Measurements from ENCODE around the gene AEBP1. TPM values are rescaled to one million over a fixed set of nuclear protein-coding genes. Genes with fewer than 3 reads are reported as not detected.

Gene AEBP1
- total RNA-seq, 6 experiments from 2014 or later: 69.7 to 83.2 (median 76.4) TPM

DNA sequence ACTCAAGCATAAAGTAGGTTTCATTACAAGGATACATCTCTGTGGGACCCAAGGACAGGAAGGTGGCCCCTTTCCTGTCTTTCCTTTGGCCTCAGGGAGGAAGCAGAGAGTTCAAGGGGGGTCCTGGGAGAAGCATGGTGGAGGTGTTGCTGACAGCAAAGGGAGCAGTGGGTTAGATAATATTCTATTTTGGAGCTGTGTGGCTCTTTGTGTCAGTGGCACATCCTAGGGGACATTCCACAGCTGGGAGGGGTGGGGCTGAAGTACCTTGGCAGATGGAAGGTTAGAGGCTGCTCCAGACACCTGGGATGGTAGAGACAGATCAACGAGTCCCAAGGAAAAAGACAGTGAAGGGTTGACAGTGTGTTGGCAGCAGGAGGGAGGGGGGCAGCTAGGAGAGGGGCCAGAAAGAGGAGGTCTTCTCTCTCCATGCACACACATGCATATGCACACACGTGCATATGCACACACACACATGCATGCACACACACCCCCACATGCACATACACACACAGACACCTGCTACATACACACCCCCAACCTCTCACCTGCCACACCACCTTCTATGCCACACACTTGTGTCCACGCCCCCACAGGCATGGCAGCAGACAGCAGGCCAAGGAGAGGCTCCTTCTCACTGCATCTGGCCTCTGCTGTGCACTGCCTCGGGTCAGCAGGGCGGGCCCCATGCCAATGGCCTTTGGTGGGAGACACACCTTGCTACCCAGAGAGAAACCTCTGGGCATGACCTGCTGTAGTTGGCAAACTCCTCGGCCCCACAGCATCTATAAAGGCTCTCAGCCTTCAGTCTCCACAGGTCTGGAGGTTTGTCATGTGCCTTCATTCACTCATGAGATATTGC, 24.8 kb downstream of the AEBP1 start:
- Mint-ChIP-seq H3K36me3 (ENCODE audit: low read depth) (peaks cover 4% of the 10 kb centered on the region; the same call in 1 of the 2 replicates), H3K4me1 (ENCODE audit: low read depth) (peaks cover 26% of the 10 kb centered on the region)

DNA sequence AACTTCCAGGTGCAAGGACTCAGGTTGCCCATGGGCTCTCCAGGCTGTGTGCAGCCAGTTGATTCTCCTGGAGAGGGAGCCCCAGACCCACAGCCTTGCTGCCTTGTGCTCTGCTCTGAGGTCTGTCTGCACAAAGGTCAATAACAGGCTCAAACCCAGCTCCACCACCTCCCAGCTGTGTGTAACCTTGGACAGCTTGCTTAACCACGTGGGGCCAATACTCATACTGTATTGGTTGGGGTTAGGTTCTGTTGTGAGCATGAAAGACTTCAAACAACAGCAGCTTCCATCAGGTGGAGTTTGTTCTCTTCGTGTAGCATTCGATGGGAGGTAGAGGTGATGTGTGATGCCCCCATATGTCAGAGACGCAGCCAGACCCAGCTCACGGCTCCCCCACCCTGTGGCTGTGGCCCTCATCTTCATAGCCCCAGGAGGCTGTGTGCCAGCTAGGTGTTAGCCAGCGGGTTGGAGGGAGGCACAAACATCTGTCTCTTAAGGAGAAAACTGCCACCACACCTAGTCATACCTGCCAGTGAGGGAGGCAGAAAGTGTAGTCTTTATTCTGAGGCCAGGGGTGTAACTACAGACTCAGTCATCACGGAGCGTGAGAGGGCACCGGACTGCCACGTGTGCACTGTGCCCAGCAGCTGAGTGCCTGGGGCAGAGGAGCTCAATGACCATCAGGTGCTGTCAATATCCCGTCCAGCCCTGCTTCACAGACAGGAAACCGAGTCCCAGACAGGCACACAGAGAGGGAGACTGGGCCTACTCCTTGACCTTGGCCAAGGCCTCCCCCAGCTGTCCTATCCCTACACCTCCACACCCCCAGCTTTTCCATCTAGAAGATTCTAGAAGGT, 27.3 kb downstream of the AEBP1 start:
- no peak overlapping the region; the same call in 1 of the 2 replicates for H3K4me3 Mint-ChIP-seq
- H3K36me3 Mint-ChIP-seq (ENCODE audit: low read depth): peaks cover 4% of the 10 kb centered on the region; the same call in 1 of the 2 replicates
- TF ChIP-seq CTCF (IDR thresholded peaks at IDR 0.05): peak; percentile 53; the same call in 1 of the 2 replicates
- DNase-seq: no peak
- peaks cover 23% of the 10 kb centered on the region for H3K4me1 Mint-ChIP-seq (ENCODE audit: low read depth)
- no peak overlapping the region for H3K27ac Mint-ChIP-seq
- H3K27me3 Mint-ChIP-seq (ENCODE audit: insufficient read depth): peaks cover 1% of the 10 kb centered on the region
- H3K9me3 Mint-ChIP-seq: no peaks in the 10 kb centered on the region

More for the DNA sequence above, 24.8 kb downstream of the AEBP1 start:
- H3K4me3 Mint-ChIP-seq: no peak overlapping the region
- H3K27me3 Mint-ChIP-seq (ENCODE audit: insufficient read depth): peaks cover 1% of the 10 kb centered on the region
- no peak overlapping the region for H3K27ac Mint-ChIP-seq
- no peaks in the 10 kb centered on the region for H3K9me3 Mint-ChIP-seq
- TF ChIP-seq CTCF (IDR thresholded peaks at IDR 0.05): no peak
- DNase-seq: no peak

DNA sequence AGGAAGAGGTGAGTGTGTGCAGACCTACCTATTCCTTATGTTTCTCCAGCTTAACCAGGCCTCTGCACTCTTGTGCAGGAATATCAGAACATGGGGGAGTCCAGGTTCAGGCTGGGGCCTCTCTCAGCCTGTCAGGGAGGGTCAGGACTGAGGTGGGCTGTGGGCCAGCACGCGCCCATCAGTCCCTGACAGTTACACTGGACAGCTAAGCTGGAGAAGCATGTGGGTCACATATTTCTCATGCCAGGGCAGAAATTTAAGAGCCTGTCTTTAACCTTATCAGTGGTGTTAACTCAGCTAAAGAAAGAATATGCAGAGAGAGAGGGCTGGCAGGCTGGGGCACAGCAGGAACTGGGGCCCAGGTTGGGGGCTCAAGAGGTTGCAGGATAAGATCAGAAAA, 27.9 kb downstream of the AEBP1 start:
- Mint-ChIP-seq H3K27me3 (ENCODE audit: insufficient read depth) (peaks cover 1% of the 10 kb centered on the region), H3K36me3 (ENCODE audit: low read depth) (no peaks in the 10 kb centered on the region), H3K27ac (peak overlapping the region; percentile 39), H3K4me1 (ENCODE audit: low read depth) (peaks cover 27% of the 10 kb centered on the region), H3K4me3 (peak overlapping the region; percentile 62), H3K9me3 (no peaks in the 10 kb centered on the region)
- no peak for DNase-seq
- TF ChIP-seq CTCF (IDR thresholded peaks at IDR 0.05): no peak

GRCh38 chr7:44133295-44133694, 29.1 kb downstream of the AEBP1 start:
- no peaks in the 10 kb centered on the region; the same call in 1 of the 2 replicates for H3K27me3 Mint-ChIP-seq (ENCODE audit: insufficient read depth)
- no peak for DNase-seq
- H3K4me1 Mint-ChIP-seq (ENCODE audit: low read depth): peaks cover 27% of the 10 kb centered on the region
- no peak overlapping the region for H3K4me3 Mint-ChIP-seq
- no peaks in the 10 kb centered on the region for H3K9me3 Mint-ChIP-seq
- no peak for TF ChIP-seq CTCF (IDR thresholded peaks at IDR 0.05)
- H3K36me3 Mint-ChIP-seq (ENCODE audit: low read depth): no peaks in the 10 kb centered on the region
- no peak overlapping the region for H3K27ac Mint-ChIP-seq

DNA sequence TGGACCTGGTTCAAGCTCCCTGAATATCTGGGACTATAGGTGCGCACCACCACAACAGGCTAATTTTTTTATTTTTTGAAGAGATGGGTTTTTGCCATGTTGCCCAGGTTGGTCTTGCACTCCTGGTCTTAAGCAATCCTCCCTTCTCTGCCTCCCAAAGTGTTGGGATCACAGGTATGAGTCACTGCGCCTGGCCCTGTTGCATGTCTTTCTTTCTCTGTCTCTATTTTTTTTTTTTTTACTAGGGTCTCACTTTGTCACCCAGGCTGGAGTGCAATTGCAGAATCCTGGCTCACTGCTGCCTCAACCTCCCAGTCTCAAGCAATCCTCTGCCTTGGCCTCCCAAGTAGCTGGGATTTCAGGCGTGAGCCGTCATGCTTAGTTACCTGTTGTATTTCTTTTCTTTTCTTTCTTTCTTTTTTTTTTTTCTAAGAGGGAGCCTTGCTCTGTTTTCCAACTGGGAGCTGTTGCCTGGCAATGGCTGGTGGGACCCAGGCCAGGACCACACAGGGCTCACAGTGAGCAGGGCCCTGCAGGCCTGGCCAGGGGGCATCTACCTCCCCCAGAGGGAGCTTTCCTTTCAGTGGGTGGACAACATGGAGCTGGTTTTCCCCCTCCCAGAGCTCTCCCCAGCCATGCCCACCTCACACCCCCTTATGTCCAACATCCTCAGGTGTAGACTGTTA, 30.9 kb downstream of the AEBP1 start:
- no peak for TF ChIP-seq CTCF (IDR thresholded peaks at IDR 0.05)
- peaks cover 27% of the 10 kb centered on the region for H3K4me1 Mint-ChIP-seq (ENCODE audit: low read depth)
- H3K4me3 Mint-ChIP-seq: no peak overlapping the region
- H3K27ac Mint-ChIP-seq: no peak overlapping the region
- H3K9me3 Mint-ChIP-seq: no peaks in the 10 kb centered on the region
- H3K36me3 Mint-ChIP-seq (ENCODE audit: low read depth): no peaks in the 10 kb centered on the region
- no peak for DNase-seq
- H3K27me3 Mint-ChIP-seq (ENCODE audit: insufficient read depth): peaks cover 5% of the 10 kb centered on the region

All from HFFc6 (cell line).